ENCODE measurements around the gene CD80. TPM values are rescaled to one million over a fixed set of nuclear protein-coding genes. Genes with fewer than 3 reads are reported as not detected.

The CD80 gene
- total RNA-seq, 4 donors from 2014 or later = 0.13 TPM; not detected in 3

- ATAC-seq = no peak
Observed at GRCh38 chr3:119483101-119483500, 76.3 kb downstream of the CD80 start.

GRCh38 chr3:119481079-119481478 is 78.3 kb downstream of the CD80 start:
- H3K27ac ChIP-seq = no peak overlapping the region
- H3K36me3 ChIP-seq = peaks cover 4 to 42% of the 10 kb centered on the region in 2 donors
- TF ChIP-seq POLR2A (IDR thresholded peaks at IDR 0.05) (no peak), CTCF (IDR thresholded peaks at IDR 0.05 in 4 of 5, conservative IDR thresholded peaks at IDR 0.05 in 1 of 5) (no peak)
- intact Hi-C loops (cut with DNase I; ENCODE audit: low total_unique reads) (no loop called here), in situ Hi-C loops (cut with MboI; ENCODE audit: low sequenced_read_pairs in 4 of 4) (no loop called here)
- no peaks in the 10 kb centered on the region for H3K4me1 ChIP-seq
- ATAC-seq (no peak), DNase-seq (no peak)
- no peaks in the 10 kb centered on the region for H3K27me3 ChIP-seq
- no peaks in the 10 kb centered on the region for H3K9me3 ChIP-seq
- H3K4me3 ChIP-seq = no peak overlapping the region

More at GRCh38 chr3:119483101-119483500, 76.3 kb downstream of the CD80 start:
- intact Hi-C loops (cut with DNase I; ENCODE audit: low total_unique reads) = no loop called here
- H3K9me3 ChIP-seq = no peaks in the 10 kb centered on the region
- TF ChIP-seq POLR2A (IDR thresholded peaks at IDR 0.05) (no peak), CTCF (IDR thresholded peaks at IDR 0.05 in 4 of 5, conservative IDR thresholded peaks at IDR 0.05 in 1 of 5) (no peak)
- DNase-seq = no peak
- H3K27me3 ChIP-seq = no peaks in the 10 kb centered on the region
- no peaks in the 10 kb centered on the region for H3K4me1 ChIP-seq
- H3K27ac ChIP-seq = no peak overlapping the region
- H3K36me3 ChIP-seq = peaks cover 4 to 48% of the 10 kb centered on the region in 2 donors
- H3K4me3 ChIP-seq = no peak overlapping the region
- in situ Hi-C loops (cut with MboI; ENCODE audit: low sequenced_read_pairs in 4 of 4) = no loop called here

Other genes starting within 250 kb of the CD80 start
- gene TMEM39A, start 96.0 kb downstream of the CD80 start, total RNA-seq = 10 to 100 TPM in 3 of 4 donors, 1 to 10 TPM in 1; 9.0 to 21.2 (median 15.5) TPM
- gene POGLUT1, start 90.7 kb downstream of the CD80 start, total RNA-seq = 1 to 10 TPM; 2.6 to 6.3 (median 3.3) TPM
- 100 to 1,000 TPM in 2 of 4 donors, 10 to 100 TPM in 2; 41.2 to 137 (median 101) TPM for gene TIMMDC1, start 61.1 kb downstream of the CD80 start, total RNA-seq
- gene ADPRH, start 19.9 kb upstream of the CD80 start, total RNA-seq = 10 to 100 TPM in 2 of 4 donors, 1 to 10 TPM in 2; 8.2 to 15.3 (median 10.3) TPM
- gene PLA1A, start 38.3 kb upstream of the CD80 start, total RNA-seq = 1 to 10 TPM in 3 of 4 donors, under 1 TPM in 1; 0.97 to 9.6 (median 3.2) TPM
- 10 to 100 TPM in 3 of 4 donors, 1 to 10 TPM in 1; 7.8 to 38.9 (median 30.3) TPM for gene POPDC2, start 101.0 kb upstream of the CD80 start, total RNA-seq
- gene COX17, start 117.8 kb upstream of the CD80 start, total RNA-seq = 100 to 1,000 TPM in 1 of 4 donors, 10 to 100 TPM in 3; 63.4 to 146 (median 87.5) TPM
- gene CFAP91, start 143.4 kb upstream of the CD80 start, total RNA-seq = under 1 TPM in 3 of 4 donors, not detected in 1; 0.11 to 0.36 (median 0.20) TPM
- under 1 TPM in 2 of 4 donors, not detected in 2; 0.17 to 0.18 TPM for gene NR1I2, start 222.5 kb upstream of the CD80 start, total RNA-seq